ENCODE data around the gene RRAS2. TPM values are rescaled to one million over a fixed set of nuclear protein-coding genes. Genes with fewer than 3 reads are reported as not detected.
"Not testable (repeated sequence)": the region's sequence is repeated elsewhere in the genome, so short reads cannot be mapped to it uniquely, and the experiment has no call there.

Gene RRAS2
- total RNA-seq, 1 experiment from 2014 or later: 118 TPM

GRCh38 chr11:14359501-14360031, 583 bp upstream of the RRAS2 start:
- no peaks in the 10 kb centered on the region for H3K36me3 ChIP-seq (replicated peaks; ENCODE audit: control insufficient read depth, insufficient read depth, low read length)
- DNase-seq: no peak
- H3K4me3 ChIP-seq (ENCODE audit: insufficient read depth, low read depth, low read length): peak overlapping the region; percentile 92
- H3K27me3 ChIP-seq (ENCODE audit: control insufficient read depth, insufficient read depth, low read length): no peaks in the 10 kb centered on the region

GRCh38 chr11:14357881-14358728, 878 bp downstream of the RRAS2 start:
- H3K4me3 ChIP-seq (ENCODE audit: insufficient read depth, low read depth, low read length): peak overlapping the region; percentile 92
- no peaks in the 10 kb centered on the region for H3K27me3 ChIP-seq (ENCODE audit: control insufficient read depth, insufficient read depth, low read length)
- no peaks in the 10 kb centered on the region for H3K36me3 ChIP-seq (replicated peaks; ENCODE audit: control insufficient read depth, insufficient read depth, low read length)
- peak; percentile 85 for DNase-seq

GRCh38 chr11:14356342-14356741, 2.6 kb downstream of the RRAS2 start:
- Histone ChIP-seq H3K27me3 (ENCODE audit: control insufficient read depth, insufficient read depth, low read length) (no peaks in the 10 kb centered on the region), H3K36me3 (replicated peaks; ENCODE audit: control insufficient read depth, insufficient read depth, low read length) (no peaks in the 10 kb centered on the region), H3K4me3 (ENCODE audit: insufficient read depth, low read depth, low read length) (no peak overlapping the region)
- DNase-seq: no peak

DNA sequence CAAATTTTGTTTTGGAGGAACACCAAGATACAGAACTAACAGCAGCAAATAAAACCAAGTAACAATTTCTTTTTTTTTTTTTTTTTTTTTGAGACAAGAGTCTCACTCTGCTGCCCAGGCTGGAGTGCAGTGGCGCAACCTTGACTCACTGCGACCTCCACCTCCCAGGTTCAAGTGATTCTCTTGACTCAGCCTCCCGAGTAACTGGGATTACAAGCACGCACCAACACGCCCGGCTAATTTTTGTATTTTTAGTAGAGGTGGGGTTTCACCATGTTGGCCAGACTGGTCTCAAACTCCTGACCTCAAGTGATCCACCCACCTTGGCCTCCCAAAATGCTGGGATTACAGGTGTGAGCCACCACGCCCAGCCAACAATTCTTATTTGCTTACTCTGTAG, 4.4 kb downstream of the RRAS2 start:
- DNase-seq; H3K27me3 ChIP-seq (ENCODE audit: control insufficient read depth, insufficient read depth, low read length); H3K36me3 ChIP-seq (replicated peaks; ENCODE audit: control insufficient read depth, insufficient read depth, low read length); H3K4me3 ChIP-seq (ENCODE audit: insufficient read depth, low read depth, low read length): not testable (repeated sequence)

DNA sequence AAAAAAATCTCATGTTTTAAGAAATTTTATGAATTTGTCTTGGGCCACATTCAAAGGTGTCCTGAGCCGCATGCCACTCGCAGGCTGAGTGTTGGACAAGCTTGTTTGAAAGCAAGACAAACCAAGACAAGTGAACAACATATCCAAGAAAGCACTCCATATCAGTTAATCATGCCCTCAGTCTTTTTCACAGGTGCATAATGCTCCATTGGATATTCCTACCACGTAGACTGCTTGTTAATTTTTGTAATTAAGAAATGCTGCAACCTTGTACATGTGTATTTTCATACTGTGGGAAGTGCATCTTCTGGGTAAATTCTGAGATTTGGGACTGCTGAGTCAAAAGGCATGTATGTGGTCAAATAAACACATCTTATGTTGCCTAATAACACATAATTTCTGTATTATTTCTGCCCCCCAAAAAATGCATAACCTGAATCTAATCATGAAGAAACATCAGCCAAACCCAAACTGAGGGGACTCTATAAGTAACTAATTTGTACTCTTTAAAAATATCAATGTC, 8.2 kb downstream of the RRAS2 start:
- no peak for DNase-seq
- no peaks in the 10 kb centered on the region for H3K36me3 ChIP-seq (replicated peaks; ENCODE audit: control insufficient read depth, insufficient read depth, low read length)
- no peak overlapping the region for H3K4me3 ChIP-seq (ENCODE audit: insufficient read depth, low read depth, low read length)
- no peaks in the 10 kb centered on the region for H3K27me3 ChIP-seq (ENCODE audit: control insufficient read depth, insufficient read depth, low read length)

- Histone ChIP-seq H3K27me3 (ENCODE audit: control insufficient read depth, insufficient read depth, low read length) (no peaks in the 10 kb centered on the region), H3K36me3 (replicated peaks; ENCODE audit: control insufficient read depth, insufficient read depth, low read length) (no peaks in the 10 kb centered on the region), H3K4me3 (ENCODE audit: insufficient read depth, low read depth, low read length) (no peak overlapping the region)
- DNase-seq: peak; percentile 46
These were observed 8.8 kb downstream of the RRAS2 start for GRCh38 chr11:14350215-14350614.

DNA sequence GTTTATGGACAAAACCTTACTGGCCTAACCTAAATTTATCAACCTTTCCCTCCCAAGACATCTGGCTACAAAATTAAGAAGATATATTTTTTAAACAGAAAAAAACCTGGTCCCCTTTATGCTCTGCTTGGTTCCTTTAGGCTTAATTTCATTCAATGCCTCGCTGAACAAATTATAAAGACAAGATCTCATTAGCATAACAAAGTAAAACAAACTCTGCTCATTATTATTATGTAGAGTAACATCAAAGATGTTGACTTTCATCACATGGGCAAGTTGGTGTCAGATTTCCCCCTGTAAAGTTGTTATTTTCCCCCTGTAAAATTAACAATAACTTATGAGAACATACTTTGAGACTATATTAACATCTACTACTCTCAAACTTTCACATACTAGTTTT, 11.0 kb downstream of the RRAS2 start:
- Histone ChIP-seq H3K4me3 (ENCODE audit: insufficient read depth, low read depth, low read length) (no peak overlapping the region), H3K36me3 (replicated peaks; ENCODE audit: control insufficient read depth, insufficient read depth, low read length) (no peaks in the 10 kb centered on the region), H3K27me3 (ENCODE audit: control insufficient read depth, insufficient read depth, low read length) (no peaks in the 10 kb centered on the region)
- no peak for DNase-seq

DNA sequence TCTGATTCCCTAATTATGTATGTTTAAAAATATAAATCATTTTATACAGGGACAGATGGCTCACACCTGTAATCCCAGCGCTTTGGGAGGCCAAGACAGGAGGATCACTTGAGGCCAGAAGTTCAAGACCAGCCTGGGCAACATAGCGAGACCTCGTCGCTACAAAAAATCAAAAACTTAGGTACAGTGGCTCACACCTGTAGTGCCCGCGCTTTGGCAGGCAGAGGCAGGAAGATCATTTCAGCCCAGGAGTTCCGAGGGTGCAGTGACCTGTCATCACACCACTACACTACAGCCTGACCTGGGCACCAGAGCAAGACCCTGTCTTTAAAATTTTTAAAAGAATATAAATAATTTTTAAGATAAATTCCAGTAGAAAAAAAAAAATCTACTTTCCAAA, 11.5 kb downstream of the RRAS2 start:
- no peak for DNase-seq
- Histone ChIP-seq H3K27me3 (ENCODE audit: control insufficient read depth, insufficient read depth, low read length) (no peaks in the 10 kb centered on the region), H3K4me3 (ENCODE audit: insufficient read depth, low read depth, low read length) (no peak overlapping the region), H3K36me3 (replicated peaks; ENCODE audit: control insufficient read depth, insufficient read depth, low read length) (no peaks in the 10 kb centered on the region)

GRCh38 chr11:14346303-14346955, 12.6 kb downstream of the RRAS2 start:
- Histone ChIP-seq H3K4me3 (ENCODE audit: insufficient read depth, low read depth, low read length) (no peak overlapping the region), H3K27me3 (ENCODE audit: control insufficient read depth, insufficient read depth, low read length) (no peaks in the 10 kb centered on the region), H3K36me3 (replicated peaks; ENCODE audit: control insufficient read depth, insufficient read depth, low read length) (no peaks in the 10 kb centered on the region)
- no peak for DNase-seq

DNA sequence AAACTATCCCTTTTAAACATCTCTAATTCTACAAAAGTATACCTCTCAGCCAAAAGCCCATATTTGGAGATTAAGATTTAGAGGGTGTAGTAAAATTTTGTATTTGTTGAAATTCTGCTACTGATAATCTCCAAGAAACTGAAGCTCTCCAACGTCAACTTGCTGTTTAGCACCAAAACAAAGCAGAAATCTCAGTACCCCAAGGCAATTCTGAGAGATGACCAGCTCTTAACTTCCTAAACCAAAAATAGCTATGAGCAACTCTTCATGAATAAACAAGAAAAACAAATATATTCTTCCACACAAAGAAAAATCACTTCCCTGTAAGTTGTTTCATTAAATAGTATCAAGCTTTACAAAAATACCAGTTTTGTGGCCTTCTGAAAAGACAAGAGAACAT, 13.3 kb downstream of the RRAS2 start:
- no peak for DNase-seq
- H3K4me3 ChIP-seq (ENCODE audit: insufficient read depth, low read depth, low read length): no peak overlapping the region
- no peaks in the 10 kb centered on the region for H3K27me3 ChIP-seq (ENCODE audit: control insufficient read depth, insufficient read depth, low read length)
- H3K36me3 ChIP-seq (replicated peaks; ENCODE audit: control insufficient read depth, insufficient read depth, low read length): no peaks in the 10 kb centered on the region

DNA sequence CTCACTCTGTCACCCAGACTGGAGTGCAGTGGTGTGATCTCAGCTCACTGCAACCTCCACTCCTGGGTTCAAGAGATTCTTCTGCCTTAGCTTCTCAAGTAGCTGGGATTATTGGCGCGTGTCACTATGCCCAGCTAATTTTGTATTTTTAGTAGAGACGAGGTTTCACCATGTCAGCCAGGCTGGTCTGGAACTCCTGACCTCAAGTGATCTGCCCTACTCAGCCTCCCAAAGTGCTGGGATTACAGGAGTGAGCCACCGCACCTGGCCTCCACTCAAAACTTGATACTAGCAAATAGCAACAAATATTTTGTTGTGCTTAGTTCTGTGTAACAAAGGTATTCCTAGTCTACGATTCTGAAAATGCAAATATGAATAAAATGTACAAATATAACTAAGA, 14.0 kb downstream of the RRAS2 start:
- not testable (repeated sequence) for DNase-seq; H3K36me3 ChIP-seq (replicated peaks; ENCODE audit: control insufficient read depth, insufficient read depth, low read length); H3K27me3 ChIP-seq (ENCODE audit: control insufficient read depth, insufficient read depth, low read length); H3K4me3 ChIP-seq (ENCODE audit: insufficient read depth, low read depth, low read length)

DNA sequence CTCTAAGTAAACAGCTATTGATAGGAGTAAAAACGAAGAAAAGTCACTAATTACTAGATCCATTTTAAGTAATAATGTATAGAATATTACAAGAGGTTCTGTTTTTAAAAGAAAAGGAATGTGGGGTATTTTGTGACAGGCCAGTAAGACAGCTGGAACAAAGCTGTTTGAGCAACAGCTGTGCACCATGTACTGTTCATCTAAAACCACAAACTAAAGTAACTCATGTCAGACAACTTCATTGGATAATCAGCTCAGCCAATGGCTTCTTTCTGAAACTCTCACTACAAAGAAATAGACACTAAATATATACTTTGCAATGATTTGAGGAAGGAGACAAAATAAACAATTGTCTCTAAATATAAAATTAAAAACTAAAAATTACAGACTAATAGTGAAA, 16.1 kb downstream of the RRAS2 start:
- H3K36me3 ChIP-seq (replicated peaks; ENCODE audit: control insufficient read depth, insufficient read depth, low read length): no peaks in the 10 kb centered on the region
- DNase-seq: no peak
- H3K27me3 ChIP-seq (ENCODE audit: control insufficient read depth, insufficient read depth, low read length): no peaks in the 10 kb centered on the region
- H3K4me3 ChIP-seq (ENCODE audit: insufficient read depth, low read depth, low read length): no peak overlapping the region

- Histone ChIP-seq H3K4me3 (ENCODE audit: insufficient read depth, low read depth, low read length) (no peak overlapping the region), H3K36me3 (replicated peaks; ENCODE audit: control insufficient read depth, insufficient read depth, low read length) (no peaks in the 10 kb centered on the region)
- peak; percentile 25 for DNase-seq
These were observed 17.0 kb downstream of the RRAS2 start for GRCh38 chr11:14341968-14342367.

DNA sequence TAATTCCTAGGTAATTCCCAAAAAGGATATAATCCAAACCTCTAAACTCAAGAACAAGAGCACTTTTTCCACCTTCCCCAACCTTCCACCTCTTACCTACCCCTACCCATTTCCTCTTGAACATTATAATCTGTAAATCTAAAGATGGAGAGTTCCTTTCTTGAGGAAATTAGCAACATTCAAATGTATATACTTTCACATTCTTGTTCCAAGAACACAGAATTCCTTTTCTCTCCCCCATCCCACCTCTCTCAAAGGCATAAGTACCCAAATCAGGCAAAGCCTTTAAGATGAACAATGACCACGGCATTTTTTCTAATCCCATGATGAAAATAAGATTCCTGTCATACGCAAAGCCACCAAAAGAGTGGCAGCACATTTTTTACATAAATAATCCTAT, 18.3 kb downstream of the RRAS2 start:
- Histone ChIP-seq H3K36me3 (replicated peaks; ENCODE audit: control insufficient read depth, insufficient read depth, low read length) (no peaks in the 10 kb centered on the region), H3K4me3 (ENCODE audit: insufficient read depth, low read depth, low read length) (no peak overlapping the region), H3K27me3 (ENCODE audit: control insufficient read depth, insufficient read depth, low read length) (no peaks in the 10 kb centered on the region)
- DNase-seq: peak; percentile 51

More at GRCh38 chr11:14341968-14342367, 17.0 kb downstream of the RRAS2 start:
- no peaks in the 10 kb centered on the region for H3K27me3 ChIP-seq (ENCODE audit: control insufficient read depth, insufficient read depth, low read length)

- H3K4me3 ChIP-seq (ENCODE audit: insufficient read depth, low read depth, low read length): no peak overlapping the region
- H3K27me3 ChIP-seq (ENCODE audit: control insufficient read depth, insufficient read depth, low read length): no peaks in the 10 kb centered on the region
- no peak for DNase-seq
- H3K36me3 ChIP-seq (replicated peaks; ENCODE audit: control insufficient read depth, insufficient read depth, low read length): no peaks in the 10 kb centered on the region
These were observed 19.6 kb downstream of the RRAS2 start for GRCh38 chr11:14339356-14339755.
